CD14-positive monocyte (primary cell): ENCODE data around the gene MVB12B. TPM values are rescaled to one million over a fixed set of nuclear protein-coding genes. Genes with fewer than 3 reads are reported as not detected.

Experiments
- DNase-seq, 3 donors: peaks; one replicate each; pipeline ENCODE4 v3.0.0-alpha.2; 2011 to 2022
- H2AFZ ChIP-seq: 2 replicates; pipeline ENCODE4 v1.6.0; 2012; ENCODE audit warnings: mild to moderate bottlenecking, low read depth, low read length, inconsistent platforms; ENCODE audit not compliant: insufficient read depth, poor library complexity, severe bottlenecking
- H3K27ac ChIP-seq, 2 donors: 1 replicate in 1 of 2; 2 replicates in 1 of 2; pipeline ENCODE4 v1.5.1; 2012 to 2013; ENCODE audit warnings: low read length in 2 of 2, control low read depth in 1 of 2, inconsistent platforms in 1 of 2, low read depth in 1 of 2, mild to moderate bottlenecking in 1 of 2
- H3K27me3 ChIP-seq, 2 donors: one replicate each; pipeline versions ENCODE4 v1.6.0 to v1.6.1; 2011 to 2013; ENCODE audit warnings: low read length in 2 of 2; ENCODE audit not compliant: control insufficient read depth in 2 of 2, insufficient read depth in 2 of 2
- H3K36me3 ChIP-seq, 2 donors: replicated peaks in 1 of 2; 1 replicate in 1 of 2; 2 replicates in 1 of 2; pipeline versions ENCODE4 v1.5.1 to v1.6.1; 2012 to 2013; ENCODE audit warnings: low read length in 2 of 2, control low read depth in 1 of 2, inconsistent platforms in 1 of 2, mild to moderate bottlenecking in 1 of 2; ENCODE audit not compliant: insufficient read depth in 2 of 2, control insufficient read depth in 1 of 2
- H3K4me1 ChIP-seq, 2 donors: 1 replicate in 1 of 2; 2 replicates in 1 of 2; pipeline versions ENCODE4 v1.5.1 to v1.6.1; 2012 to 2013; ENCODE audit warnings: low read length in 2 of 2, control low read depth in 1 of 2, inconsistent platforms in 1 of 2, mild to moderate bottlenecking in 1 of 2, moderate library complexity in 1 of 2; ENCODE audit not compliant: insufficient read depth in 2 of 2, control insufficient read depth in 1 of 2
- H3K4me2 ChIP-seq: replicated peaks from 2 replicates; pipeline ENCODE3; 2012; ENCODE audit warnings: low read length, moderate library complexity, mild to moderate bottlenecking; ENCODE audit not compliant: poor library complexity, severe bottlenecking; ENCODE audit errors: extremely low read depth
- H3K4me3 ChIP-seq, 3 experiments: fragments of 200-600 bp in 1 of 3; sonication (generic) in 1 of 3; replicated peaks in 1 of 3; 1 replicate in 2 of 3; 2 replicates in 1 of 3; pipeline ENCODE4 v1.5.1; 2011 to 2013; ENCODE audit warnings: low read length in 3 of 3, mild to moderate bottlenecking in 3 of 3, control low read depth in 2 of 3, low read depth in 2 of 3, inconsistent platforms in 1 of 3, moderate library complexity in 1 of 3
- H3K79me2 ChIP-seq: 2 replicates; pipeline ENCODE4 v1.6.0; 2012; ENCODE audit warnings: mild to moderate bottlenecking, control low read depth, inconsistent platforms, low read length, moderate library complexity; ENCODE audit not compliant: insufficient read depth
- H3K9ac ChIP-seq: 2 replicates; pipeline ENCODE4 v1.6.0; 2017; ENCODE audit warnings: low read length, mild to moderate bottlenecking; ENCODE audit not compliant: insufficient read depth, poor library complexity, severe bottlenecking
- H3K9me3 ChIP-seq, 2 donors: replicated peaks in 1 of 2; 1 replicate in 1 of 2; 2 replicates in 1 of 2; pipeline versions ENCODE4 v1.5.1 to v1.6.1; 2012 to 2013; ENCODE audit warnings: low read length in 2 of 2, control low read depth in 1 of 2; ENCODE audit not compliant: control insufficient read depth in 1 of 2, insufficient read depth in 1 of 2
- H4K20me1 ChIP-seq: 2 replicates; pipeline ENCODE4 v1.6.0; 2012; ENCODE audit warnings: mild to moderate bottlenecking, low read length, control low read depth, moderate library complexity; ENCODE audit not compliant: insufficient read depth
- H3K27ac Mint-ChIP-seq, 7 donors: one replicate each; pipeline ENCODE4 v1.8.0; 2020; ENCODE audit warnings: mild to moderate bottlenecking in 7 of 7, mixed read lengths in 7 of 7, moderate library complexity in 6 of 7, inconsistent platforms in 2 of 7
- H3K27me3 Mint-ChIP-seq, 3 donors: one replicate each; pipeline ENCODE4 v1.8.0; 2021 to 2022; ENCODE audit warnings: low read depth in 3 of 3, mild to moderate bottlenecking in 3 of 3, mixed read lengths in 3 of 3, moderate library complexity in 3 of 3, inconsistent platforms in 1 of 3
- H3K36me3 Mint-ChIP-seq, 2 donors: one replicate each; pipeline ENCODE4 v1.8.0; 2020; ENCODE audit warnings: mixed read lengths in 2 of 2, inconsistent platforms in 1 of 2, mild to moderate bottlenecking in 1 of 2
- H3K4me1 Mint-ChIP-seq: one replicate; pipeline ENCODE4 v1.8.0; 2020; ENCODE audit warnings: mild to moderate bottlenecking, mixed read lengths
- H3K4me3 Mint-ChIP-seq, 2 donors: one replicate each; pipeline ENCODE4 v1.8.0; 2020; ENCODE audit warnings: mild to moderate bottlenecking in 2 of 2, mixed read lengths in 2 of 2, moderate library complexity in 1 of 2
- H3K9me3 Mint-ChIP-seq, 7 donors: one replicate each; pipeline ENCODE4 v1.8.0; 2020 to 2022; ENCODE audit warnings: mixed read lengths in 7 of 7, mild to moderate bottlenecking in 6 of 7, moderate library complexity in 6 of 7, inconsistent platforms in 2 of 7
- CTCF ChIP-seq: fragments of 200-600 bp; IDR thresholded peaks from one replicate; pipeline ENCODE4 v1.8.0; 2022; ENCODE audit warnings: antibody characterized with exemption, mild to moderate bottlenecking
- WGBS: methylation state at CpG from one replicate; pipeline ENCODE4 v1.1.5; 2013; ENCODE audit warnings: missing lambda C conversion rate; ENCODE audit not compliant: insufficient coverage; 5-methylcytosine and 5-hydroxymethylcytosine counted together
- intact Hi-C, 2 donors: fragments of 100-400 bp; cut with micrococcal nuclease; formaldehyde crosslinking; loops; one replicate each; pipeline versions ENCODE4 v1.15.0 to v1.15.1; 2023
- polyA plus RNA-seq, 3 donors: library from polyadenylated mRNA; depleted of rRNA in 1 of 3; unstranded in 2 of 3; stranded (reverse) in 1 of 3; fragments of 300-500 nt in 2 of 3; fragments of >200 nt in 1 of 3; fragmentation: Illumina TruSeq in 2 of 3; gene quantifications; 1 replicate in 2 of 3; 2 replicates in 1 of 3; pipeline ENCODE4 v1.2.3, GENCODE V29; 2012 to 2021

MVB12B gene
- polyA plus RNA-seq, 3 donors, result 2.8 to 8.1 (median 3.5) TPM

- H3K4me1 Mint-ChIP-seq, result no peaks in the 10 kb centered on the region
- no peaks in the 10 kb centered on the region for H3K4me1 ChIP-seq
- no peaks in the 10 kb centered on the region for H3K36me3 Mint-ChIP-seq
- no peak overlapping the region for H3K27ac Mint-ChIP-seq
- H3K27me3 ChIP-seq, result no peaks in the 10 kb centered on the region
- no peaks in the 10 kb centered on the region for H4K20me1 ChIP-seq
- H3K36me3 ChIP-seq, result no peaks in the 10 kb centered on the region
- no peak for DNase-seq
- H3K27ac ChIP-seq, result no peak overlapping the region
- no CpG with 5 or more reads among the region's 6 CpGs for WGBS
- H3K9me3 ChIP-seq, result no peaks in the 10 kb centered on the region
- H3K4me3 Mint-ChIP-seq, result no peak overlapping the region
- no peaks in the 10 kb centered on the region for H3K79me2 ChIP-seq
- no peak overlapping the region for H3K4me2 ChIP-seq
- intact Hi-C loops, result no loop called here
- H3K4me3 ChIP-seq, result no peak overlapping the region
- H3K27me3 Mint-ChIP-seq, result peaks cover 6 to 12% (median 10%) of the 10 kb centered on the region in 3 donors
- no peak for TF ChIP-seq CTCF
- no peak overlapping the region for H3K9ac ChIP-seq
- H2AFZ ChIP-seq, result no peak overlapping the region
- peaks cover 0 to 4% (median 0%) of the 10 kb centered on the region in 7 donors for H3K9me3 Mint-ChIP-seq
Measured at GRCh38 chr9:126287166-126287866, 39.3 kb upstream of the MVB12B start.

- no peaks in the 10 kb centered on the region for H3K4me1 ChIP-seq
- no peaks in the 10 kb centered on the region for H3K4me1 Mint-ChIP-seq
- H3K36me3 Mint-ChIP-seq, result no peaks in the 10 kb centered on the region
- intact Hi-C loops, result no loop called here
- H3K27me3 Mint-ChIP-seq, result peaks cover 4 to 12% (median 8%) of the 10 kb centered on the region in 3 donors
- H3K27ac ChIP-seq, result no peak overlapping the region
- no peak for TF ChIP-seq CTCF
- WGBS, result 85% methylated on average over 4 of the region's 9 CpGs
- peaks cover 0 to 2% (median 0%) of the 10 kb centered on the region in 7 donors for H3K9me3 Mint-ChIP-seq
- no peaks in the 10 kb centered on the region for H3K79me2 ChIP-seq
- no peak overlapping the region for H2AFZ ChIP-seq
- no peak for DNase-seq
- no peaks in the 10 kb centered on the region for H3K9me3 ChIP-seq
- H3K27ac Mint-ChIP-seq, result no peak overlapping the region
- H3K4me3 ChIP-seq, result no peak overlapping the region
- no peaks in the 10 kb centered on the region for H3K36me3 ChIP-seq
- no peaks in the 10 kb centered on the region for H3K27me3 ChIP-seq
- H3K9ac ChIP-seq, result no peak overlapping the region
- no peak overlapping the region for H3K4me2 ChIP-seq
- no peaks in the 10 kb centered on the region for H4K20me1 ChIP-seq
- H3K4me3 Mint-ChIP-seq, result no peak overlapping the region
Measured at GRCh38 chr9:126290871-126291270, 35.8 kb upstream of the MVB12B start.
